Spleen (tissue), 7 donors: Measurements from ENCODE around the gene STK10.

Experiments
- POLR2A ChIP-seq, 3 donors: fragments of 450-650 bp; IDR thresholded peaks; one replicate each; pipeline ENCODE4 v1.5.1; 2017; ENCODE audit warnings: antibody characterized with exemption in 3 of 3, mild to moderate bottlenecking in 1 of 3
- TF ChIP-seq, protein P1 (sequence below), 11 experiments: fragments of 200-600 bp in 7 of 11; fragments of 450-650 bp in 4 of 11; sonication (generic) in 4 of 11; IDR thresholded peaks in 8 of 11; conservative IDR thresholded peaks in 3 of 11; 1 replicate in 7 of 11; 2 replicates in 4 of 11; pipeline versions ENCODE4 v1.4.0 to v1.8.0; 2016 to 2021; ENCODE audit warnings: antibody characterized with exemption in 11 of 11, inconsistent platforms in 4 of 11, mild to moderate bottlenecking in 1 of 11
- donor health status: DM: no; HTN: no; CAD: no; lungs with moderate emphysema.
- donor health status: DM: no; HTN: no; CAD: no.
- donor health status: DM: no; HTN: no; CAD: no.

DNA sequence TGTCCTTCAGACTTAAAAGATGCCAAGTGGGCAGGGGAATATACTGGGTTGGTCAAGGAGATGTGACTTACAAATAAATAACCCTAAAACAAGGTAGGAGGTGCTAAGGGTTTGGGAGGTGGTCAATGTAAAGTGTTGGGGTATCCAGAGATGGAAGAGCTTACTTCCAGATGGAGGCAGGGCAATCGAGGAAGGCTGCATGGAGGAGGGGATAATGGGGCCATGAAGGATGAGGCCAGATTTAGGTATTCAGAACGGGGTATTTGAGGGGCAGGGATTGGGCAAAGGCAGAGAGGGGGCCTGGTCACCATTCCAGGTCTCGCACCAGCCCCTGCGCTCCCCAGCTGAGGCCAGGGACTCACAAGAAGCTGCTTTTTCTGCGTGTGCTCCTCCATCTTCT, 123.7 kb downstream of the STK10 start:
- TF ChIP-seq, protein P1, sequence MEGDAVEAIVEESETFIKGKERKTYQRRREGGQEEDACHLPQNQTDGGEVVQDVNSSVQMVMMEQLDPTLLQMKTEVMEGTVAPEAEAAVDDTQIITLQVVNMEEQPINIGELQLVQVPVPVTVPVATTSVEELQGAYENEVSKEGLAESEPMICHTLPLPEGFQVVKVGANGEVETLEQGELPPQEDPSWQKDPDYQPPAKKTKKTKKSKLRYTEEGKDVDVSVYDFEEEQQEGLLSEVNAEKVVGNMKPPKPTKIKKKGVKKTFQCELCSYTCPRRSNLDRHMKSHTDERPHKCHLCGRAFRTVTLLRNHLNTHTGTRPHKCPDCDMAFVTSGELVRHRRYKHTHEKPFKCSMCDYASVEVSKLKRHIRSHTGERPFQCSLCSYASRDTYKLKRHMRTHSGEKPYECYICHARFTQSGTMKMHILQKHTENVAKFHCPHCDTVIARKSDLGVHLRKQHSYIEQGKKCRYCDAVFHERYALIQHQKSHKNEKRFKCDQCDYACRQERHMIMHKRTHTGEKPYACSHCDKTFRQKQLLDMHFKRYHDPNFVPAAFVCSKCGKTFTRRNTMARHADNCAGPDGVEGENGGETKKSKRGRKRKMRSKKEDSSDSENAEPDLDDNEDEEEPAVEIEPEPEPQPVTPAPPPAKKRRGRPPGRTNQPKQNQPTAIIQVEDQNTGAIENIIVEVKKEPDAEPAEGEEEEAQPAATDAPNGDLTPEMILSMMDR (IDR thresholded peaks at IDR 0.05 in 8 of 11, conservative IDR thresholded peaks at IDR 0.05 in 3 of 11): no peak
- TF ChIP-seq POLR2A (IDR thresholded peaks at IDR 0.05): no peak
